Left hindlimb (tissue), 1 donor: ENCODE measurements around the gene PTPN14.
"Not testable (repeated sequence)": the region's sequence is repeated elsewhere in the genome, so short reads cannot be mapped to it uniquely, and the experiment has no call there.

ENCODE experiments used
- DNase-seq: peaks from one replicate; pipeline ENCODE4 v3.0.0-alpha.2; 2018

PTPN14 gene

GRCh38 chr1:214506972-214507431, 44.4 kb downstream of the PTPN14 start:
- no peak for DNase-seq

- DNase-seq = no peak
Observed at GRCh38 chr1:214505134-214505533, 46.3 kb downstream of the PTPN14 start.

- no peak for DNase-seq
Observed at GRCh38 chr1:214504330-214504729, 47.1 kb downstream of the PTPN14 start.

- DNase-seq = no peak
Observed at GRCh38 chr1:214503553-214503952, 47.8 kb downstream of the PTPN14 start.

GRCh38 chr1:214500340-214501055, 50.9 kb downstream of the PTPN14 start:
- no peak for DNase-seq

- no peak for DNase-seq
Observed at GRCh38 chr1:214499732-214500131, 51.7 kb downstream of the PTPN14 start.

GRCh38 chr1:214498021-214498420, 53.4 kb downstream of the PTPN14 start:
- no peak for DNase-seq

GRCh38 chr1:214496126-214496525, 55.3 kb downstream of the PTPN14 start:
- no peak for DNase-seq

GRCh38 chr1:214494706-214495105, 56.7 kb downstream of the PTPN14 start:
- no peak for DNase-seq

- DNase-seq = not testable (repeated sequence)
Observed at GRCh38 chr1:214494179-214494578, 57.2 kb downstream of the PTPN14 start.

GRCh38 chr1:214493126-214493796, 58.1 kb downstream of the PTPN14 start:
- no peak for DNase-seq

GRCh38 chr1:214492401-214493075, 58.9 kb downstream of the PTPN14 start:
- no peak for DNase-seq

GRCh38 chr1:214491468-214492146, 59.8 kb downstream of the PTPN14 start:
- no peak for DNase-seq

- DNase-seq = no peak
Observed at GRCh38 chr1:214485151-214485550, 66.3 kb downstream of the PTPN14 start.

GRCh38 chr1:214483180-214483579, 68.2 kb downstream of the PTPN14 start:
- not testable (repeated sequence) for DNase-seq

GRCh38 chr1:214481983-214482634, 69.3 kb downstream of the PTPN14 start:
- DNase-seq = not testable (repeated sequence)

GRCh38 chr1:214476986-214477870, 74.2 kb downstream of the PTPN14 start:
- no peak for DNase-seq

- no peak for DNase-seq
Observed at GRCh38 chr1:214476229-214476985, 75.0 kb downstream of the PTPN14 start.

GRCh38 chr1:214475746-214476145, 75.7 kb downstream of the PTPN14 start:
- DNase-seq = no peak

GRCh38 chr1:214475331-214475730, 76.1 kb downstream of the PTPN14 start:
- no peak for DNase-seq

- DNase-seq = no peak
Observed at GRCh38 chr1:214474467-214474866, 76.9 kb downstream of the PTPN14 start.
